Neural progenitor cell (in vitro differentiated cells): ENCODE measurements around the gene ERICH2. TPM values are rescaled to one million over a fixed set of nuclear protein-coding genes. Genes with fewer than 3 reads are reported as not detected.

Experiments
- DNase-seq: peaks from one replicate; pipeline ENCODE4 v3.0.0-alpha.2; 2016; ENCODE audit warnings: low spot score
- H2AFZ ChIP-seq: fragments of 200-600 bp; sonication (generic); replicated peaks from 2 replicates; pipeline ENCODE4 v1.6.1; 2016; ENCODE audit warnings: antibody characterized with exemption
- H3F3A ChIP-seq: fragments of 200-600 bp; sonication (generic); 2 replicates; pipeline ENCODE4 v1.6.1; 2016; ENCODE audit warnings: antibody characterized with exemption, low read depth
- H3K27ac ChIP-seq: fragments of 200-600 bp; sonication (generic); 2 replicates; pipeline ENCODE4 v1.5.1; 2016; ENCODE audit warnings: mild to moderate bottlenecking
- H3K27me3 ChIP-seq: fragments of 200-600 bp; sonication (generic); 2 replicates; pipeline ENCODE4 v1.6.1; 2016; ENCODE audit warnings: mild to moderate bottlenecking, moderate library complexity
- H3K36me3 ChIP-seq: fragments of 200-600 bp; sonication (generic); 2 replicates; pipeline ENCODE4 v1.5.1; 2016
- H3K4me1 ChIP-seq: fragments of 200-600 bp; sonication (generic); 2 replicates; pipeline ENCODE4 v1.6.1; 2016; ENCODE audit warnings: mixed run types
- H3K4me2 ChIP-seq: fragments of 200-600 bp; sonication (generic); 2 replicates; pipeline ENCODE4 v1.6.1; 2016
- H3K4me3 ChIP-seq: fragments of 200-600 bp; sonication (generic); 2 replicates; pipeline ENCODE4 v1.5.1; 2016
- H3K79me2 ChIP-seq: fragments of 200-600 bp; sonication (generic); 2 replicates; pipeline ENCODE4 v1.6.1; 2016; ENCODE audit warnings: low read depth
- H3K9ac ChIP-seq: fragments of 200-600 bp; sonication (generic); 2 replicates; pipeline ENCODE4 v1.6.1; 2016
- H3K9me3 ChIP-seq: fragments of 200-600 bp; sonication (generic); 2 replicates; pipeline ENCODE4 v1.5.1; 2016; ENCODE audit warnings: low read depth
- H4K20me1 ChIP-seq: fragments of 200-600 bp; sonication (generic); 2 replicates; pipeline ENCODE4 v1.6.1; 2016; ENCODE audit warnings: low read depth
- H3K27ac Mint-ChIP-seq: 3 replicates; pipeline ENCODE4 v1.8.0; 2021; ENCODE audit warnings: mixed read lengths
- H3K27me3 Mint-ChIP-seq: 2 replicates; pipeline ENCODE4 v1.8.0; 2022; ENCODE audit warnings: low read depth, mild to moderate bottlenecking, inconsistent platforms, moderate library complexity, mixed read lengths; ENCODE audit not compliant: insufficient read depth
- H3K36me3 Mint-ChIP-seq: 3 replicates; pipeline ENCODE4 v1.8.0; 2021; ENCODE audit warnings: mixed read lengths
- H3K4me1 Mint-ChIP-seq: 3 replicates; pipeline ENCODE4 v1.8.0; 2021; ENCODE audit warnings: mixed read lengths
- H3K4me3 Mint-ChIP-seq: 3 replicates; pipeline ENCODE4 v1.8.0; 2021; ENCODE audit warnings: mild to moderate bottlenecking, moderate library complexity, mixed read lengths
- H3K9me3 Mint-ChIP-seq: 3 replicates; pipeline ENCODE4 v1.8.0; 2020; ENCODE audit warnings: mixed read lengths
- CTCF ChIP-seq: fragments of 200-600 bp; sonication (generic); IDR thresholded peaks from 2 replicates; pipeline ENCODE4 v1.5.1; 2017; ENCODE audit warnings: antibody characterized with exemption, mild to moderate bottlenecking
- EZH2 ChIP-seq: fragments of 200-600 bp; sonication (generic); IDR thresholded peaks from 2 replicates; pipeline ENCODE4 v1.6.1; 2017; ENCODE audit warnings: antibody characterized with exemption, mild to moderate bottlenecking, moderate library complexity
- EZH2phosphoT487 ChIP-seq: fragments of 200-600 bp; sonication (generic); IDR thresholded peaks from 2 replicates; pipeline ENCODE4 v1.6.1; 2017; ENCODE audit warnings: antibody characterized with exemption
- total RNA-seq: library from RNA; depleted of rRNA; stranded (reverse); fragments of >200 nt; gene quantifications from 2 replicates; pipeline ENCODE4 v1.2.3, GENCODE V29; 2015; ENCODE audit warnings: low replicate concordance

Gene ERICH2
- total RNA-seq, 1 donor from 2014 or later = 2.7 TPM

GRCh38 chr2:170762760-170763159 is 7.4 kb upstream of the ERICH2 start:
- peak overlapping the region; percentile 5 for H3K27ac Mint-ChIP-seq
- H3K4me1 ChIP-seq = peaks cover 18% of the 10 kb centered on the region
- H3K9me3 ChIP-seq = no peaks in the 10 kb centered on the region
- H3K27me3 ChIP-seq = no peaks in the 10 kb centered on the region
- H3K4me1 Mint-ChIP-seq = peaks cover 19% of the 10 kb centered on the region
- no peaks in the 10 kb centered on the region for H4K20me1 ChIP-seq
- no peaks in the 10 kb centered on the region for H3K79me2 ChIP-seq
- H3K4me3 Mint-ChIP-seq = no peak overlapping the region
- no peak overlapping the region for H3K27ac ChIP-seq
- H3K4me2 ChIP-seq = no peak overlapping the region
- H3K9ac ChIP-seq = no peak overlapping the region
- no peak overlapping the region for H3K4me3 ChIP-seq
- H3K36me3 Mint-ChIP-seq = no peaks in the 10 kb centered on the region
- H3K36me3 ChIP-seq = no peaks in the 10 kb centered on the region
- H3F3A ChIP-seq = peaks cover 17% of the 10 kb centered on the region
- H3K9me3 Mint-ChIP-seq = peaks cover 4% of the 10 kb centered on the region
- H2AFZ ChIP-seq = no peak overlapping the region
- DNase-seq = no peak
- TF ChIP-seq EZH2 (no peak), CTCF (no peak), EZH2phosphoT487 (no peak)
- H3K27me3 Mint-ChIP-seq = peaks cover 2% of the 10 kb centered on the region

- no peak overlapping the region for H3K4me3 Mint-ChIP-seq
- no peaks in the 10 kb centered on the region for H3K36me3 Mint-ChIP-seq
- peaks cover 18% of the 10 kb centered on the region for H3K4me1 ChIP-seq
- H3K79me2 ChIP-seq = no peaks in the 10 kb centered on the region
- TF ChIP-seq EZH2phosphoT487 = no peak
- no peak for TF ChIP-seq EZH2
- TF ChIP-seq CTCF = no peak
- no peaks in the 10 kb centered on the region for H3K36me3 ChIP-seq
- no peaks in the 10 kb centered on the region for H3K9me3 ChIP-seq
- H3K27ac ChIP-seq = no peak overlapping the region
- H3K4me1 Mint-ChIP-seq = peaks cover 21% of the 10 kb centered on the region
- H3K4me2 ChIP-seq = no peak overlapping the region
- H3K27me3 Mint-ChIP-seq = peaks cover 2% of the 10 kb centered on the region
- H3K9ac ChIP-seq = no peak overlapping the region
- H2AFZ ChIP-seq = no peak overlapping the region
- H3K4me3 ChIP-seq = no peak overlapping the region
- H3F3A ChIP-seq = peaks cover 17% of the 10 kb centered on the region
- no peak for DNase-seq
- peaks cover 4% of the 10 kb centered on the region for H3K9me3 Mint-ChIP-seq
- no peak overlapping the region for H3K27ac Mint-ChIP-seq
- H3K27me3 ChIP-seq = no peaks in the 10 kb centered on the region
- H4K20me1 ChIP-seq = no peaks in the 10 kb centered on the region
Observed at GRCh38 chr2:170763232-170763631, 6.9 kb upstream of the ERICH2 start.

GRCh38 chr2:170764880-170765261 is 5.3 kb upstream of the ERICH2 start:
- no peak overlapping the region for H3K4me3 Mint-ChIP-seq
- H3K9me3 Mint-ChIP-seq = peaks cover 2% of the 10 kb centered on the region
- no peak overlapping the region for H3K4me3 ChIP-seq
- no peaks in the 10 kb centered on the region for H3K79me2 ChIP-seq
- H4K20me1 ChIP-seq = no peaks in the 10 kb centered on the region
- DNase-seq = no peak
- H3K4me2 ChIP-seq = peak overlapping the region; percentile 7
- TF ChIP-seq EZH2phosphoT487 = no peak
- TF ChIP-seq EZH2 = no peak
- TF ChIP-seq CTCF = no peak
- peak overlapping the region; percentile 10 for H3K27ac Mint-ChIP-seq
- H2AFZ ChIP-seq = peak overlapping the region; percentile 77
- H3K27me3 ChIP-seq = no peaks in the 10 kb centered on the region
- no peak overlapping the region for H3K9ac ChIP-seq
- H3K27me3 Mint-ChIP-seq = peaks cover 2% of the 10 kb centered on the region
- peaks cover 24% of the 10 kb centered on the region for H3F3A ChIP-seq
- H3K36me3 Mint-ChIP-seq = no peaks in the 10 kb centered on the region
- H3K27ac ChIP-seq = peak overlapping the region; percentile 47
- H3K4me1 Mint-ChIP-seq = peaks cover 25% of the 10 kb centered on the region
- no peaks in the 10 kb centered on the region for H3K9me3 ChIP-seq
- peaks cover 24% of the 10 kb centered on the region for H3K4me1 ChIP-seq
- no peaks in the 10 kb centered on the region for H3K36me3 ChIP-seq
